ENCODE measurements around the gene GMIP.
"Not testable (repeated sequence)": the region's sequence is repeated elsewhere in the genome, so short reads cannot be mapped to it uniquely, and the experiment has no call there.

GMIP gene

GRCh38 chr19:19687090-19687489 is 43.6 kb upstream of the GMIP start:
- H3K79me2 ChIP-seq (ENCODE audit: control insufficient read depth, low read length), result peaks cover 13% of the 10 kb centered on the region
- TF ChIP-seq, protein P1, sequence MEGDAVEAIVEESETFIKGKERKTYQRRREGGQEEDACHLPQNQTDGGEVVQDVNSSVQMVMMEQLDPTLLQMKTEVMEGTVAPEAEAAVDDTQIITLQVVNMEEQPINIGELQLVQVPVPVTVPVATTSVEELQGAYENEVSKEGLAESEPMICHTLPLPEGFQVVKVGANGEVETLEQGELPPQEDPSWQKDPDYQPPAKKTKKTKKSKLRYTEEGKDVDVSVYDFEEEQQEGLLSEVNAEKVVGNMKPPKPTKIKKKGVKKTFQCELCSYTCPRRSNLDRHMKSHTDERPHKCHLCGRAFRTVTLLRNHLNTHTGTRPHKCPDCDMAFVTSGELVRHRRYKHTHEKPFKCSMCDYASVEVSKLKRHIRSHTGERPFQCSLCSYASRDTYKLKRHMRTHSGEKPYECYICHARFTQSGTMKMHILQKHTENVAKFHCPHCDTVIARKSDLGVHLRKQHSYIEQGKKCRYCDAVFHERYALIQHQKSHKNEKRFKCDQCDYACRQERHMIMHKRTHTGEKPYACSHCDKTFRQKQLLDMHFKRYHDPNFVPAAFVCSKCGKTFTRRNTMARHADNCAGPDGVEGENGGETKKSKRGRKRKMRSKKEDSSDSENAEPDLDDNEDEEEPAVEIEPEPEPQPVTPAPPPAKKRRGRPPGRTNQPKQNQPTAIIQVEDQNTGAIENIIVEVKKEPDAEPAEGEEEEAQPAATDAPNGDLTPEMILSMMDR (IDR thresholded peaks at IDR 0.05; ENCODE audit: low read depth, low read length, poor library complexity, severe bottlenecking), result no peak
- TF ChIP-seq EZH2phosphoT487 (IDR thresholded peaks at IDR 0.05; ENCODE audit: borderline replicate concordance, low read length), result no peak
- peaks cover 17% of the 10 kb centered on the region for H3K36me3 ChIP-seq (ENCODE audit: control insufficient read depth, low read length)

DNA sequence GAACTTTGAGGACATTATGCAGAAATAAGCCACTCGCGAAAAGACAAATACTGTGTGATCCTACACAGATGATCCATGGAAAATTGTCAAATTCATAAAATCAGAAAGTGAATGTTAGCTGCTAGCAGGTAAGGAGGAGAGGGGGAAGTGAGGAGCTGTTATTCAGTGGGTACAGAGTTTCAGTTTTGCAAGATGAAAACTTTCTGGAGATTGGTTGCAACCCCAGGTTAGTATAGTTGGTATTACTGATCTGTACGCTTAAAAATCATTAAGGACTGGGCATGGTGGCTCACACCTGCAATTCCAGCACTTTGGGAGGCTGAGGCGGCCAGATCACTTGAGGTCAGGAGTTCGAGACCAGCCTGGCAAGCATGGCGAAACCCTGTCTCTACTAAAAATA is 43.1 kb upstream of the GMIP start:
- peaks cover 4% of the 10 kb centered on the region; the same call in 1 of the 2 replicates for H3F3A ChIP-seq (ENCODE audit: control insufficient read depth, insufficient read depth)
- peaks cover 13% of the 10 kb centered on the region for H3K79me2 ChIP-seq (ENCODE audit: control insufficient read depth, low read length)
- H3K27ac ChIP-seq (ENCODE audit: low read depth, low read length), result no peak overlapping the region
- H3K36me3 ChIP-seq (ENCODE audit: control insufficient read depth, low read length), result peaks cover 22% of the 10 kb centered on the region
- TF ChIP-seq, protein P1 (IDR thresholded peaks at IDR 0.05; ENCODE audit: low read depth, low read length, poor library complexity, severe bottlenecking), result no peak
- no peak for TF ChIP-seq EZH2phosphoT487 (IDR thresholded peaks at IDR 0.05; ENCODE audit: borderline replicate concordance, low read length)
- no peak overlapping the region for H3K4me2 ChIP-seq (ENCODE audit: low read length)
- no peaks in the 10 kb centered on the region for H3K27me3 ChIP-seq (ENCODE audit: control insufficient read depth, low read length)
- no peak overlapping the region for H3K4me3 ChIP-seq (ENCODE audit: low read length)
- no peaks in the 10 kb centered on the region for H4K20me1 ChIP-seq (ENCODE audit: control insufficient read depth, insufficient read depth, low read depth, low read length)
- H3K4me1 ChIP-seq (ENCODE audit: control insufficient read depth, low read length), result no peaks in the 10 kb centered on the region
- H3K9me3 ChIP-seq (ENCODE audit: control insufficient read depth, insufficient read depth, low read length), result no peaks in the 10 kb centered on the region; the same call in 1 of the 2 replicates
- no peaks in the 10 kb centered on the region for H3K9me2 ChIP-seq (replicated peaks; ENCODE audit: control insufficient read depth, low read length)

More at GRCh38 chr19:19687090-19687489, 43.6 kb upstream of the GMIP start:
- H3K4me2 ChIP-seq (ENCODE audit: low read length), result no peak overlapping the region
- H3K9me2 ChIP-seq (replicated peaks; ENCODE audit: control insufficient read depth, low read length), result no peaks in the 10 kb centered on the region
- no peak overlapping the region for H3K4me3 ChIP-seq (ENCODE audit: low read length)
- no peak overlapping the region for H3K27ac ChIP-seq (ENCODE audit: low read depth, low read length)
- H3K4me1 ChIP-seq (ENCODE audit: control insufficient read depth, low read length), result no peaks in the 10 kb centered on the region
- H4K20me1 ChIP-seq (ENCODE audit: control insufficient read depth, insufficient read depth, low read depth, low read length), result no peaks in the 10 kb centered on the region
- no peaks in the 10 kb centered on the region; the same call in 1 of the 2 replicates for H3K9me3 ChIP-seq (ENCODE audit: control insufficient read depth, insufficient read depth, low read length)
- peaks cover 4% of the 10 kb centered on the region; the same call in 1 of the 2 replicates for H3F3A ChIP-seq (ENCODE audit: control insufficient read depth, insufficient read depth)
- H3K27me3 ChIP-seq (ENCODE audit: control insufficient read depth, low read length), result no peaks in the 10 kb centered on the region

DNA sequence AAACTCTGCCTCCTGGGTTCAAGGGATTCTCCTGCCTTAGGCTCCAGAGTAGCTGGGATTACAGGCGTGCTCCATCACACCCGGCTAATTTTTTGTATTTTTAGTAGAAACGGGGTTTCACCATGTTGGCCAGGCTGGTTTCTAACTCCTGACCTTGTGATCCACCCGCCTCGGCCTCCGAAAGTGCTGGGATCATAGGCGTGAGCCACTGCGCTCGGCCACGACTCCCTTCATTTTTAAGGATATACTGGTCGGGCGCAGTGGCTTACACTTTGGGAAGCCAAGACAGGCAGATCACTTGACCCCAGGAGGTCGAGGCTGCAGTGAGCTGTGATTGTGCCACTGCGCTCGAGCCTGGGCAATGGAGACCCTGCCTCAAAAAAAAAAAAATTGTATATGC is 42.7 kb upstream of the GMIP start:
- H3K27me3 ChIP-seq (ENCODE audit: control insufficient read depth, low read length); H4K20me1 ChIP-seq (ENCODE audit: control insufficient read depth, insufficient read depth, low read depth, low read length); H3K4me3 ChIP-seq (ENCODE audit: low read length); H3K9me3 ChIP-seq (ENCODE audit: control insufficient read depth, insufficient read depth, low read length); H3K27ac ChIP-seq (ENCODE audit: low read depth, low read length); H3K4me1 ChIP-seq (ENCODE audit: control insufficient read depth, low read length); H3K9me2 ChIP-seq (replicated peaks; ENCODE audit: control insufficient read depth, low read length); H3F3A ChIP-seq (ENCODE audit: control insufficient read depth, insufficient read depth); H3K4me2 ChIP-seq (ENCODE audit: low read length): not testable (repeated sequence)
- Histone ChIP-seq H3K36me3 (ENCODE audit: control insufficient read depth, low read length) (peaks cover 26% of the 10 kb centered on the region), H3K79me2 (ENCODE audit: control insufficient read depth, low read length) (peaks cover 17% of the 10 kb centered on the region)

DNA sequence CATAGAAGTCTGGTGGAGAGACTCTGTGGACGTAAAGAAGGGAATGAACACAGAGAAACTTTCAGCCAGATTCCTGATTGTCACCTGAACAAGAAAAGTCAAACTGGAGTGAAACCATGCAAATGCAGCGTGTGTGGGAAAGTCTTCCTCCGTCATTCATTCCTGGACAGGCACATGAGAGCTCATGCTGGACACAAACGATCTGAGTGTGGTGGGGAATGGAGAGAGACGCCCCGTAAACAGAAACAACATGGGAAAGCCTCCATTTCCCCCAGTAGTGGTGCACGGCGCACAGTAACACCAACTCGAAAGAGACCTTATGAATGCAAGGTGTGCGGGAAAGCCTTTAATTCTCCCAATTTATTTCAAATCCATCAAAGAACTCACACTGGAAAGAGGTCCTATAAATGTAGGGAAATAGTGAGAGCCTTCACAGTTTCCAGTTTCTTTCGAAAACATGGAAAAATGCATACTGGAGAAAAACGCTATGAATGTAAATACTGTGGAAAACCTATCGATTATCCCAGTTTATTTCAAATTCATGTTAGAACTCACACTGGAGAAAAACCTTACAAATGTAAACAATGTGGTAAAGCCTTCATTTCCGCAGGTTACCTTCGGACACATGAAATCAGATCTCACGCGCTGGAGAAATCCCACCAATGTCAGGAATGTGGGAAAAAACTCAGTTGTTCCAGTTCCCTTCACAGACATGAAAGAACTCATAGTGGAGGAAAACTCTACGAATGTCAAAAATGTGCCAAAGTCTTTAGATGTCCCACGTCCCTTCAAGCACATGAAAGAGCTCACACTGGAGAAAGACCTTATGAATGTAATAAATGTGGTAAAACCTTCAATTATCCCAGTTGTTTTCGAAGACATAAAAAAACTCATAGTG is 36.0 kb upstream of the GMIP start:
- H3K9me2 ChIP-seq (replicated peaks; ENCODE audit: control insufficient read depth, low read length), result no peaks in the 10 kb centered on the region
- H3K27ac ChIP-seq (ENCODE audit: low read depth, low read length), result no peak overlapping the region
- H3K27me3 ChIP-seq (ENCODE audit: control insufficient read depth, low read length), result no peaks in the 10 kb centered on the region
- H3F3A ChIP-seq (ENCODE audit: control insufficient read depth, insufficient read depth), result peaks cover 6% of the 10 kb centered on the region; the same call in 1 of the 2 replicates
- peaks cover 19% of the 10 kb centered on the region; the same call in 1 of the 2 replicates for H3K9me3 ChIP-seq (ENCODE audit: control insufficient read depth, insufficient read depth, low read length)
- no peaks in the 10 kb centered on the region for H3K4me1 ChIP-seq (ENCODE audit: control insufficient read depth, low read length)
- no peaks in the 10 kb centered on the region for H4K20me1 ChIP-seq (ENCODE audit: control insufficient read depth, insufficient read depth, low read depth, low read length)
- H3K36me3 ChIP-seq (ENCODE audit: control insufficient read depth, low read length), result peaks cover 92% of the 10 kb centered on the region
- TF ChIP-seq EZH2phosphoT487 (IDR thresholded peaks at IDR 0.05; ENCODE audit: borderline replicate concordance, low read length), result no peak
- TF ChIP-seq, protein P1 (IDR thresholded peaks at IDR 0.05; ENCODE audit: low read depth, low read length, poor library complexity, severe bottlenecking), result no peak
- H3K79me2 ChIP-seq (ENCODE audit: control insufficient read depth, low read length), result peaks cover 67% of the 10 kb centered on the region
- no peak overlapping the region for H3K4me2 ChIP-seq (ENCODE audit: low read length)
- H3K4me3 ChIP-seq (ENCODE audit: low read length), result no peak overlapping the region
